NCI-H146 (cell line): ENCODE measurements around the gene DEFB131B.
A peak's percentile ranks its signal among the peaks of the same experiment; 100 is the strongest.
"Not testable (repeated sequence)": the region's sequence is repeated elsewhere in the genome, so short reads cannot be mapped to it uniquely, and the experiment has no call there.

ENCODE experiments used
- DNase-seq: peaks from one replicate; lab custom pipeline; 2025; lab: John Stamatoyannopoulos, UW

The DEFB131B gene, protein sequence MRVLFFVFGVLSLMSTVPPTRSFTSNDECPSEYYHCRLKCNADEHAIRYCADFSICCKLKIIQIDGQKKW

DNA sequence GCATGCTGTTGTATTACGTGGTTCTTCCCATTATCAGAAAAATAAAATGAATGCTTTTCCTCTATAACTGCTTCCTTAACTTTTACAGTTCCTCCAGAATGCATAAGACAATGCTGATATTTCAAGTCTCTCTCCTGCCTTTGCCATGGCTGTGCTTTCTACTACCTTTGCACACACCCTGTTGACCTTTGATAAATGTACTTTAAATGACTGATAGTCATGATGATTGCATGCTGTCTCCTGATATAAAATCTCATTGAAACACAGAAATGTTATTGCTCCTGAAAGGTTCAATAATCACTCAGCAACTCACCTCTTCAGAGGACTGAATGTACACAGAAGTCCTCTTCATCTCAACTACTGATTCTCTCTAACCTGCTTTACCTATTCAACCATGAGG, at the start of gene DEFB131B:
DEFB131B (plus strand) TSS at position 395 of the 400 bp plus-strand sequence; CDS start at position 395, 0 bp downstream.
- DNase-seq, result not testable (repeated sequence)

DNA sequence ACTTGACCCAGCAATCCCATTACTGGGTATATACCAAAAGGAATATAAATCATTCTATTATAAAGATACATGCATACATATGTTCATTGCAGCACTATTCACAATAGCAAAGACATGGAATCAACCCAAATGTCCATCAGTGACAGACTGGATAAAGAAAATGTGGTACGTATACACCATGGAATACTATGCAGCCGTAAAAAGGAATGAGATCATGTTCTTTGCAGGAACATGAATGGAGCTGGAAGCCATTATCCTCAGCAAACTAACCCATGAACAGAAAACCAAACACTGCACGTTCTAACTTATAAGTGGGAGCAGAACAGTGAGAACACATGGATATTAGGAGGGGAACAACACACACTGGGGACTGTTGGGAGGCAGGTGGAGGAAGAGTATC, 49.0 kb upstream of the DEFB131B start:
- not testable (repeated sequence) for DNase-seq

DNA sequence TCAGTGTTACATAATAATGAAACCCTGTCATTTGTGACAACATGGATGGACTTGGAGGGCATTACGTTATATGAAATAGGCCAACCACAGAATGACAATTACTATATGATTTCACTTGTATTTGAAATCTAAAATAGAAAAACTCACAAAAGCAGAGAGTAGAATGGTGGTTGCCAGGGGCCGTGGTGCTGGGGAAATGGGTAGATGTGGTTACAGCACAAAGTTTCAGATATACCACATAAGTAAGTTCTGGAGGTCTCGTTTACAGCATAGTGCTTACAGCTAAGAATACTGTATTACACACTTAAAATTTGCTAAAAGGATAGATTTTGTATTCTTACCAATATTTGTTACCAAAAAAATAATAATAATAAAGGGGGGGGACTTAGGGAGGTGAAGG, 48.6 kb upstream of the DEFB131B start:
- not testable (repeated sequence) for DNase-seq

DNA sequence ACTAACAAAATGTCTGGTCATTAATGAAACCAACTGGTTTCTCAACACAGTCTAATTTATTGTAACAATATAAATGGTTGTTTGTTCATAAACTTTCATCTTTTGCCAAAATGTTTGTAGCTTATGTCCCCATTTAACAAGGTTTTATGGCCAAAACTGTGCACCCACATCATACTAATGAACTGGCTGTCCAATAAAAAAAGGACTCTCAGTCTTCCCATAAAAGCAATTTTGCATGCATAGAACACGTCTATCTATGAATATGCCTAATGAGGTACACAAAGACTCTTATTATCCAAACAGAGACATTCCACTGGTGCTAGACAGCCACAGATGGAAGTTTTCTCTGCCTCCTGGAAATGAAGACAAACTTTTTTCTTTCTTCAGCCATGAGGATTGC, 45.4 kb upstream of the DEFB131B start, which contains the start of gene DEFB108B:
DEFB108B (plus strand) TSS at position 390 of the 400 bp plus-strand sequence; CDS start at position 390, 0 bp downstream.
- DNase-seq, result not testable (repeated sequence)

DNA sequence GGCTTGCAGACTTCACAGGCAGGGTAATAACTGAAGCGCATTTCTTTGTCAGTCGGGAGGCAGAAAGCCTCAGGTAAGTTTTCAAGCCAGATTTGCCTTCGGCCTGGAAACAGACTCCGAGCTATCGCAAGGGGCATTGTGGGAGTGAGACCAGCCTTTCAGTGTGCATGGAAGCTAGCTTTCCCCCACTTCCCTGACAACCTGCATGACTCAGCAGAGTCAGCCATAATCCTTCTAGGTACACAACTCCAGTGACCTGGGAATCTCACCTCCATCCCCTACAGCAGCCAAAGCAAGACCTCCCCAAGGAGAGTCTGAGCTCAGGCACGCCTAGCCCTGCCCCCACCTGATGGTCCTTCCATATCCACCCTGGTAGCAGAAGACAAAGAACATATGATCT, 35.5 kb upstream of the DEFB131B start:
- not testable (repeated sequence) for DNase-seq

DNA sequence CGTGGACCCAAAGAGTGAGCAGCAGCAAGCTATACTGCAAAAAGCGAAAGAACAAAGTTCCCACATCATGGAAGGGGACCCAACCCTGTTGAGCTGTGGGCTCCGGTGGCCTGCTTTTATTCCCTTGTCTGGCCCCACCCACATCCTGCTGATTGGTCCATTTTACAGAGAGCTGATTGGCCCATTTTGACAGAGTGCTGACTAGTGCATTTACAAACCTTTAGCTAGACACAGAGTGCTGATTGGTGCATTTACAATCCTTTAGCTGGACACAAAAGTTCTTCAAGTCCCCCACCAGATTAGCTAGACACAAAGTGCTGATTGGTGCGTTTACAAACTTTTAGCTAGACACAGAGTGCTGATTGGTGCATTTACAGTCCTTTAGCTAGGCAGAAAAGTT, 34.9 kb upstream of the DEFB131B start:
- not testable (repeated sequence) for DNase-seq

DNA sequence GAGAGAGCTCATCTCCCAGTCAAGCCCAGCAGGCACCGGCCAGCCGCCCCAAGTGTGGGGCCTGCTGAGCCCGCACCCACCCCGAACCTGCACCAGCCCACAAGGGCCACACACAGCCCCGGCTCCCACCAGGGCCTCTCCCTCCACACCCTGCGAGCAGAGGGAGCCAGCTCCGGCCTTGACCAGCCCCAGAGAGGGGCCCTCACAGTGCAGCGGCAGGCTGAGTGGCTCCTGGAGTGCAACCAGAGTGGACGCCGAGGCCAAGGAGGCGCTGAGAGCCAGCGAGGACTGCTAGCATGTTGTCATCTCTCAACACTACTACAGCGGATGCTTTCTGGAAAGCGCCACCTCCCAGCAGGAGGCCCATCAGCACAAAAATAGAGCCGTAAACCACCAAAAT, 34.4 kb upstream of the DEFB131B start:
- no peak for DNase-seq

DNA sequence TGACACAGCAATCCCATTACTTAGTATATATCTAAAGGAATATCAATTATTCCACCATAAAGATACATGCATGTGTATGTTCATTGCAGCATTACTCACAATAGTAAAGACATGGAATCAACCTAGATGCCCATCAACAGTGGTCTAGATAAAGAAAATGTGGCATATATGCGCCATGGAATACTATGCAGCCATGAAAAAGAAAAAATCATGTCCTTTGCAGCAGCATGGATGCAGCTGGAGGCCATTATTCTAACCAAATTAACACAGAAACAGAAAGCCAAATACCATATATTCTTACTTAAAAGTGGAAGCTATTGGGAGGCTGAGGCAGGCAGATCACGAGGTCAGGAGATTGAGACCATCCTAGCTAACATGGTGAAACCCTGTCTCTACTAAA, 24.4 kb upstream of the DEFB131B start:
- not testable (repeated sequence) for DNase-seq

DNA sequence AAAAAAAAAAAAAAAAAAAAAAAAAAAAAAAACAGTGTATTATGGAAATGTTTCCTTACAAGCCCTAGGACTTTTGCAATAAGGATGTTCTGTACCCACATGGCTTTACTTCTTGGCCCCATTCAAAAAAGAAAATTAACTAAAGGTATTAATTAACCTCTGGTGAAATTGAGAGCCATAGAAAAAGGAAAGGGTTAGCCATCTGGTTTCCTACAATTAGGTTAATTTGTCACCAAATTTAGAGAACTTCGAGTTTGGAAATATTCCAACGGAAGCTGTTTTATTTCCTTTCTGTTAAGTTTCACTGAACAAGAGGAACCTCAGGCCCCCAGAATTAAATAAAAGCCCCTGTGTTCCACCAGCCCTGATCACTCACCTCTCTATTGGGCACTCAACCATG, 22.4 kb upstream of the DEFB131B start:
- not testable (repeated sequence) for DNase-seq

DNA sequence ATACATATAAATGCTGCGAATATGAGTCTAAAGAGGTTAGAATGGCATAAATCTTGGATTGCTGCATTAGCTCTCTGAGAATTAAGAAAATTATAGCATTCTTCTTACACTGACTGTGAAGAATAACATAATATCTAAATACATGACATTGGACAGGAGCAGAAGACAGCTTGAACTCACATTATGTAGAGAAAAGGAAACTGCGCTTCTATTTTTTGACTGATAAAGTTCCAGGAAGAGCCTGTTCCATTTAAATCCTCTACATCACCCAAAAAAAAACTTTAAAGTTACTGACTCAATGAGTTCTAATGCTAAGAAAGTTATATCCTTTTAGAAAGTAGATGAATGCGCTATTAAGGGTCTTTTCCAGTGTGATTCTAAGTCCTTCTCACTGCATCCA, 17.4 kb upstream of the DEFB131B start:
- DNase-seq, result not testable (repeated sequence)

DNA sequence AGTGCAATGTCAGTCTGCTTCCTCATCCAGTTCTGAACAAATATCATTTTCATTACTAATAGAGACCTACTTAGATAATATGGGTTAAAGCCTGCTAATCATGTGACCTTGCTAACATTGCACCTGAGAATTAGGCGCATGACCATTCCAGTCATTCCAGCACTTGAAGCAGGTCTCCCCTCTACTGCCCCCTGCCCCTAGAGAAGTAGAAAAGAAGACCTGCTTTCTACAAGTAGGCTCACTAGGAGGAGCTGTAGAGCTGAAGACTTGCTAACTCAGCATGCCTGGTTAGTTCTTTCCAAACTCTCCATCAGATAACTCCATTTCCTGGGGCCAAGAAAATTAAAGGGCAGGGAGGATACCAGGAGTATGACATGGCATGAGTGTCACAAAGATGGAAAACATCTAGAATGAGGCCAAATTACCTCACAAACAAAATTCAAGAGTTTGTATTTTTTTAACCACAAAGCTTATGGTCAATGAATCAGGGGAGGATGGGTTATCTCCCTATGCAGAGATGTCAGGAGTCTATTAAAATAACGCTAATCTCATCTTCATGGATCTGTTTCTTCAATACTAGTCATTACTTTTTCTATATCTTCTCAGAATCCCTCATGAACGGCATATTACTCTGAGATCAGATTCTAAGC, 14.2 kb upstream of the DEFB131B start:
- DNase-seq, result peak; percentile 36

DNA sequence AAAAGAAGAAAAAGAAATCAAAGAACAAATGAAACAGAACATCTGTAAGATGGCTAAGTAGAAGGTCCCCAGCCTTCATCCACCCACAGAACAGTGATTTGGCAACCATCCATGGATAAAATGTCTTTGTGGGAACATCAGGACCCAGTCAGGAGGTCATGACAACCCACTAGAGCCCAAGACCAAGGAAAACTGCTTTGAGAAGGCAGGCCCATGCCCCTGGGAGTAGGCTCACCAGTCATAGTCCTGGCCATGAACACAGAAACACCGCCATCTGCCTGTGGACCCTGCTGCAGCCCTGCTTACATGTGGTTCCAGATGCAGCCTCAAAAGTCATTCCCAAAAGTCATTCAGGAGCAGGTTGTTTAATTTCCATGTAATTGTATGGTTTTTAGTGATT, 11.0 kb upstream of the DEFB131B start:
- DNase-seq, result not testable (repeated sequence)

DNA sequence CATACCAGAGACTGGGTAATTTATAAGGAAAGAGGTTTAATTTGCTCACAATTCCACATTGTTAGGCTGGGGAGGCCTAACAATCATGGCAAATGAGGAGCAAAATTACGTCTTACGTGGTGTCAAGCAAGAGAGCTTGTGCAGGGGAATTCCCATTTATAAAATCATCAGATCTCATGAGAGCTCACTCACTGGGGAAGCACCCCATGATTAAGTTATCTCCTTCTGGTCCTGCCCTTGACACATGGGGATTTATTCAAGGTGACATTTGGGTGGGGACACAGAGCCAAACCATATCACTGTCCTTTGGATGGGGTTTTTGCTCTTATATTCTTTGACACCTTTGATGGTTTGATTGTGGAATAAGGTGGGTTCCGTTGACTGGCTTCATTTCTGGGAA, 8.3 kb upstream of the DEFB131B start:
- not testable (repeated sequence) for DNase-seq

DNA sequence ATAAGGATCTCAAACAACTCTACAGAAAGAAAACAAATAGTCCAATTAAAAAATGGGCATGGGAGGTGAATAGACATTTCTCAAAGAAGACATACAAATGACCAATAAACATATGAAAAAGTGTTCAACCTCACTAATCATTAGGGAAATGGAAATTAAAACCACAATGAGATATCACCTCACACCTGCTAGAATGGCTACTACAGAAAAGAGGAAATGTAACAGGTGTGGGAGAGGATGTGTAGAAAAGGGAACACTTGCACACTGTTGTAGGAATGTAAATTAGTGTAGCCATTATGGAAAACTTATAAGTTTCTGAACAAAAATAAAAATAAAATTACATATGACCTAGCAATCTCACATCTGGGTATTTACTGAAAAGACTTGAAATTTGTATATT, 7.6 kb upstream of the DEFB131B start:
- DNase-seq, result not testable (repeated sequence)

DNA sequence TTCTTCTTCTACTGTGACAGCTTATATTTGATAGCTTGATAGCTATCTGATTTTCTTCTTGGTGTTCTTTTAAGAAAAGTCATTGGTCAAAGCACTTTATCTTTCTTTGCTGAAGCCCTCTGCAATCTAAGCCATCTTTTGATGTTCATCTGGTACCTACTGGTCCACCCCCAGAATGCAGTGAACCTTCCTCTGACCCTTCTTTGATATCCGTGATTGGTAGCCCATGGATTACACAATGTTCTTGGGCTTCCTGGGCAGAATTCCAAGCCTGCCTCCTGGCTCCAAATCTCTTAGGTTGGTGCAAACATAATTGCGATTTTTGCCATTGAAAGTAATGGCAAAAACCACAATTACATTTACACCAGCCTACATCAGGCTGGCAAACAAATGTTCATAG, 2.0 kb upstream of the DEFB131B start:
- not testable (repeated sequence) for DNase-seq

DNA sequence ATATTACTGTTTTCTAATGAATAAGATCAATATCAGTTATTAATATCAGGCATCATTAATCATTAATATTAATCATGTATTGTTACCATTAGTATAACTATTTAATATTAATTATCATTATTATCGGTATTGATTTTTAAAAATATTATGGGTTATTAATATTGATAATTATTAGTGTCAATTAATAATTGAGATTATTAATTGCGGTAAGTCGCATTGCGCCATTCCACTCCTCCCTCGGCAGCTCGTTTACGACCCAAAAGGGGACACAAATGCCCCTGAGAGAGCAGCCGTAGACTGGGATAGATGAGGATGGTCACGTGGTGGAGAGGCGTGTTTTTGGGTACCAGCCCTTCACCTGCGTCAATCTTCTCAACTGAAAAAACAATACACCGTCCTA, 7.6 kb downstream of the DEFB131B start:
- DNase-seq, result not testable (repeated sequence)

DNA sequence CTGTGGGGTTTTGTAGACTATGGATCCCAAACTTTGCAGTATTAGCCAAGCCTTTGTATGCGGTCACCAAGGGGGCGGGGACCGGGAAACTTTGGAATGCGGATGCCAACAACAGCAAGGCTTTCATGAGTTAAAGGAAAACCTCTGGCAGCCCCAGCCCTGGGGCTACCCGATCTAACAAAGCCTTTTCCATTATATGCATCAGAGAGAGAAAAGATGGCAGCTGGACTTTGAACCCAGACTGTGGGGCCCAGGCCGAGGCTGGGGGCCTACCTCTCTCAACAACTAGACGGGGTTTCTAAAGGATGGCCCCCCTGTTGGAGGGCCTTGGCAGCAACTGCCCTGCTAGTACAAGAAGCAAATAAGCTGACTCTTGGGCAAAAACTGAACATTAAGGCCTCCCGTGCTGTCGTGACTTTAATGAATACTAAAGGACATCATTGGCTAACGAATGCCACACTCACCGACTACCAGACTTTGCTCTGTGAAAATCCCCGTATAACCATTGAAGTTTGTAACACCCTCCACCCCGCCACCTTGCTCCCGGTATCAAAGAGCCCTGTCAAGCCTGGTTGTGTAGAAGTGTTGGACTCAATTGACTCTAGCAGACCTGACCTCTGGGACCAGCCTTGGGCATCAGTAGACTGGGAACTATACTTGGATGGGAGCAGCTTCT, 10.2 kb downstream of the DEFB131B start:
- not testable (repeated sequence) for DNase-seq

DNA sequence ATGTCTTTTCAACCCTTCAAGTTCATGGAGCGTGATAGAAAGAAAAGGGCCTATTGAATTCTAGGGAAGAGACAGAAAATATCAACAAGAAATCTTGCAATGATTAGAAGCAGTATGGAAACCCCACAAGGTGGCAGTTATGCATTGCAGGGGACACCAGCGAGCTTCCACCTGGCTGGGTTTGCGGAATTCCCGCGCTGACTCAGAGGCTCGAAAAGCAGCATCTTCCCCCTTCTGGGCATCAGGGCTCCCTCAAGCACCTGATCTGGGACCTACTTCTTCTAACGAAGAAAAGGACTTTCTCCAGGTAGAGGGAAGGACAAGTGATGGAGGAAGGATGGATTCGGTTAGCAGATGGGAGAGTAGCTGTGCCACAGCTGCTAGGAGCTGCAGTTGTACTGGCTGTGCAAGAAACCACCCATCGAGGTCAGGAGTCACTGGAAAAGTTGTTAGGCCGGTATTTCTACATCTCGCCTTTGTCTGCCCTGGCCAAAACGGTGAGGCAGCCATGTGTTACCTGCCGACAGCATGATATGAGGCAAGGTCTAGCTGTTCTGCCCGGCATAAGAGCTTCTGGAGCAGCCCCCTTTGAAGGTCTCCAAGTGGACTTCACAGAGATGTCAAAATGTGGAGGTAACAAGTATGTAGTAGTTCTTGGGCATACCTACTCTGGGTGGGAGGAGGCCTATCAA, 11.1 kb downstream of the DEFB131B start:
- DNase-seq, result not testable (repeated sequence)

DNA sequence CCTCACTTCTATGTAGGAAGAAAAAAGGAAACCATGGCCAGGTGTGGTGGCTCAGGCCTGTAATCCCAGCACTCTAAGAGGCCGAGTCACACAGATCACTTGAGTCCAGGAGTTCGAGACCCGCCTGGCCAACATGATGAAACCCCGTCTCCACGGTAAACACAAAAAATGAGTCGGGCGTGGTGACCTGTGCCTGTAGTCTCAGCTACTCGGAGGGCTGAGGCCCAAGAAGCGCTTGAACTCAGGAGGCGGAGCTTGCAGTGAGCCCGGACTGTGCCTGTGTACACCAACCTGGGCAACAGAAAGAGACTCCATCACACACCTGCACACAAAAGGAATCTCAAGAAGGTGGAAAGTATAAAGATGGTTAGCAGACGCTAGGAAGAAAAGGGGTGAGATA, 17.7 kb downstream of the DEFB131B start:
- no peak for DNase-seq

DNA sequence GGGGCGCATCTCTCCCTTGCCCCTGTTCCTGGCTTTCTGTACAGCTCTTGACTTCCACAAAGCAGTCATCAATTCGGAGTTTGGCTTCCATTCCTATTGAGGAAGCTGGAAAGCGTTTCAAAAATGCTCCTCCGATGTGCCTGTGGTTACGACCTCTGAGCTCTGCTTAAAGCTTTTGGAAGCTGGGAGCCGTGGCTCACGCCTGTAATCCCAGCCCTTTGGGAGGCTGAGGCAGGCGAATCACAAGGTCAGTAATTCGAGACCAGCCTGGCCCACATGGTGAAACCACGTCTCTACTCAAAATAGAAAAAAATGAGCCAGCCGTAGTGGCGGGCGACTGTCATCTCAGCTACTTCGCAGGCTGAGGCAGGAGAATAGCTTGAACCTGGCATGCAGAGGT, 22.9 kb downstream of the DEFB131B start:
- not testable (repeated sequence) for DNase-seq

DNA sequence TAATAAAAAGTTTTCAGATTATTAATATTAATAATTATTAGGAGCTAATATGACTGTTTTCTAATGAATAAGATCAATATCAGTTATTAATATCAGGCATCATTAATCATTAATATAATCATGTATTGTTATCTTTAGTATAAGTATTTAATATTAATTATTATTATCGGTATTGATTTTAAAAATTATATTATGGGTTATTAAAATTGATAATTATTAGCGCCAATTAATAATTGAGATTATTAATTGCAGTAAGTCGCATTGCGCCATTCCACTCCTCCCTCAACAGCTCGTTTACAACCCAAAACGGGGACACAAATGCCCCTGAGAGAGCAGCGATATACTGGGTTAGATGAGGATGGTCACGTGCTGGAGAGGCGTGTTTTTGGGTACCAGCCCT, 30.0 kb downstream of the DEFB131B start:
- no peak for DNase-seq

DNA sequence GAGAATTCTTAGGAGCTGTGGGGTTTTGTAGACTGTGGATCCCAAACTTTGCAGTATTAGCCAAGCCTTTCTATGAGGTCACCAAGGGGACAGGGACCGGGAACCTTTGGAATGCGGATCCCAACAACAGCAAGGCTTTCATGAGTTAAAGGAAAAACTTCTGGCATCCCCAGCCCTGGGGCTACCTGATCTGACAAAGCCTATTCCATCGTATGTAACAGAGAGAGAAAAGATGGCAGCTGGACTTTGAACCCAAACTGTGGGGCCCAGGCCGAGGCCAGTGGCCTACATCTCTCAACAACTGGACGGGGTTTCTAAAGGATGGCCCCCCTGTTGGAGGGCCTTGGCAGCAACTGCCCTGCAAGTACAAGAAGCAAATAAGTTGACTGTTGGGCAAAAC, 32.5 kb downstream of the DEFB131B start:
- not testable (repeated sequence) for DNase-seq
